Keratinocyte (primary cell): ENCODE results near the gene TMEM217. TPM values are rescaled to one million over a fixed set of nuclear protein-coding genes. Genes with fewer than 3 reads are reported as not detected.

ENCODE experiments used
- DNase-seq: peaks from one replicate; pipeline ENCODE4 v3.0.0-alpha.2; 2011; ENCODE audit warnings: low read depth, missing footprints, low spot score
- FAIRE-seq: peaks from 2 replicates; lab custom pipeline; 2011; peaks lifted over from hg19 to GRCh38; lab: Jason Lieb, UNC
- H2AFZ ChIP-seq: 2 replicates; pipeline ENCODE4 v1.6.0; 2012; ENCODE audit warnings: low read length, control low read depth, inconsistent platforms; ENCODE audit not compliant: control insufficient read depth
- H3K27ac ChIP-seq: 2 replicates; pipeline ENCODE4 v1.5.1; 2011; ENCODE audit warnings: low read length; ENCODE audit not compliant: control insufficient read depth, insufficient read depth
- H3K27me3 ChIP-seq: 3 replicates; pipeline ENCODE4 v1.6.0; 2011; ENCODE audit warnings: low read length; ENCODE audit not compliant: control insufficient read depth, insufficient read depth; ENCODE audit errors: extremely low read depth
- H3K36me3 ChIP-seq, 2 experiments: 2 replicates in 1 of 2; 3 replicates in 1 of 2; pipeline ENCODE4 v1.5.1; 2011; ENCODE audit warnings: low read length in 2 of 2, mild to moderate bottlenecking in 1 of 2; ENCODE audit not compliant: control insufficient read depth in 2 of 2, insufficient read depth in 2 of 2; ENCODE audit errors: extremely low read depth in 1 of 2
- H3K4me1 ChIP-seq: 3 replicates; pipeline ENCODE4 v1.5.1; 2011; ENCODE audit warnings: low read length; ENCODE audit not compliant: control insufficient read depth, insufficient read depth; ENCODE audit errors: extremely low read depth
- H3K4me2 ChIP-seq: 3 replicates; pipeline ENCODE4 v1.6.0; 2011; ENCODE audit warnings: low read depth, low read length; ENCODE audit not compliant: control insufficient read depth, insufficient read depth; ENCODE audit errors: extremely low read depth
- H3K4me3 ChIP-seq, 3 experiments: fragments of 200-600 bp in 1 of 3; sonication (generic) in 1 of 3; 2 replicates in 2 of 3; 3 replicates in 1 of 3; pipeline ENCODE4 v1.5.1; 2011 to 2016; ENCODE audit warnings: low read length in 3 of 3, mild to moderate bottlenecking in 3 of 3, control low read depth in 2 of 3, inconsistent platforms in 1 of 3, low read depth in 1 of 3, mixed read lengths in 1 of 3, mixed run types in 1 of 3, moderate library complexity in 1 of 3; ENCODE audit not compliant: control insufficient read depth in 2 of 3, insufficient read depth in 2 of 3; ENCODE audit errors: extremely low read depth in 1 of 3
- H3K79me2 ChIP-seq: 2 replicates; pipeline ENCODE4 v1.6.0; 2012; ENCODE audit warnings: low read length; ENCODE audit not compliant: control insufficient read depth, insufficient read depth
- H3K9ac ChIP-seq: 3 replicates; pipeline ENCODE4 v1.6.0; 2011; ENCODE audit warnings: low read length; ENCODE audit not compliant: control insufficient read depth, insufficient read depth; ENCODE audit errors: extremely low read depth
- H3K9me1 ChIP-seq: 3 replicates; pipeline ENCODE4 v1.6.0; 2011; ENCODE audit warnings: low read length; ENCODE audit not compliant: control insufficient read depth, insufficient read depth; ENCODE audit errors: extremely low read depth
- H3K9me3 ChIP-seq: 2 replicates; pipeline ENCODE4 v1.5.1; 2012; ENCODE audit warnings: low read depth, low read length; ENCODE audit not compliant: control insufficient read depth
- H4K20me1 ChIP-seq: 3 replicates; pipeline ENCODE4 v1.6.0; 2011; ENCODE audit warnings: low read length; ENCODE audit not compliant: control insufficient read depth, insufficient read depth; ENCODE audit errors: extremely low read depth
- EZH2 ChIP-seq: IDR thresholded peaks from one replicate; pipeline ENCODE4 v1.6.1; 2012; ENCODE audit warnings: inconsistent platforms, mild to moderate bottlenecking, low read length, moderate library complexity
- dilution Hi-C: fragments of 300-500 bp; cut with MboI; formaldehyde crosslinking; loops from one replicate; pipeline ENCODE4 v1.7.0; 2020; ENCODE audit warnings: low sequenced_read_pairs; ENCODE audit not compliant: extremely low pct_ligation_motif_present
- polyA plus RNA-seq, 5 experiments: library from polyadenylated mRNA; depleted of rRNA in 3 of 5; stranded (reverse) in 3 of 5; stranded (forward) in 1 of 5; unstranded in 1 of 5; fragments of >200 nt; gene quantifications; 1 replicate in 1 of 5; 2 replicates in 3 of 5; 3 replicates in 1 of 5; pipeline versions ENCODE4 v1.2.1 to v1.2.3, GENCODE V29; 2011 to 2012; ENCODE audit warnings: missing spikeins in 2 of 5, low read depth in 1 of 5, low replicate concordance in 1 of 5
- TF ChIP-seq, protein P1 (sequence below), 3 experiments: IDR thresholded peaks in 1 of 3; conservative IDR thresholded peaks in 1 of 3; optimal IDR thresholded peaks in 1 of 3; 2 replicates in 2 of 3; 3 replicates in 1 of 3; pipeline versions ENCODE3 to v1.5.1; 2011; ENCODE audit warnings: low read length in 3 of 3, mild to moderate bottlenecking in 3 of 3, moderate library complexity in 2 of 3, control low read depth in 1 of 3, inconsistent platforms in 1 of 3; ENCODE audit not compliant: insufficient read depth in 2 of 3; ENCODE audit errors: extremely low read depth in 1 of 3

The TMEM217 gene
- polyA plus RNA-seq, 1 donor (not counting 4 experiments of a cell fraction or from before 2014, with no cell fraction given), result 0.80 TPM

DNA sequence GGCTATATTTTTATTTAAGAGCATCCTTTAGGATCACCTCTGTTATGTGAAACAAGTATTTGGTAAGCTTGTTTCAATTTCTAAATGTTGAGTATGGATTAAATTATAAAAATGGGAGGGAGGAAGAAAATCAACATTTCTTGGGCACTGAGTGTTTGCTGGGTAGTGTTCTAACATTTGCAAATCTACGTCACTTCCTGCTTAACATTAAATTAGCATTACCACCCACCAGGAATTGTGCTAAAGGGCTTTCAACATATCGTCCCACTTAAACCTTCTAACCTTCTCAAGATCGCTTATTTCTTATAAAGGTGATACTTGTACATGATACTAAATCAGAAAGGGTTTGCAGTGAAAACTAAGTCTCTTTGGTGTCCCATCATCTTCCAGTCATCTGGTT lies 7.9 kb upstream of the TMEM217 start:
- H3K9me3 ChIP-seq, result no peaks in the 10 kb centered on the region
- H3K27me3 ChIP-seq, result no peaks in the 10 kb centered on the region
- H3K27ac ChIP-seq, result no peak overlapping the region
- H3K4me2 ChIP-seq, result no peak overlapping the region
- dilution Hi-C loops, result no loop called here
- H3K9ac ChIP-seq, result no peak overlapping the region
- TF ChIP-seq, protein P1, sequence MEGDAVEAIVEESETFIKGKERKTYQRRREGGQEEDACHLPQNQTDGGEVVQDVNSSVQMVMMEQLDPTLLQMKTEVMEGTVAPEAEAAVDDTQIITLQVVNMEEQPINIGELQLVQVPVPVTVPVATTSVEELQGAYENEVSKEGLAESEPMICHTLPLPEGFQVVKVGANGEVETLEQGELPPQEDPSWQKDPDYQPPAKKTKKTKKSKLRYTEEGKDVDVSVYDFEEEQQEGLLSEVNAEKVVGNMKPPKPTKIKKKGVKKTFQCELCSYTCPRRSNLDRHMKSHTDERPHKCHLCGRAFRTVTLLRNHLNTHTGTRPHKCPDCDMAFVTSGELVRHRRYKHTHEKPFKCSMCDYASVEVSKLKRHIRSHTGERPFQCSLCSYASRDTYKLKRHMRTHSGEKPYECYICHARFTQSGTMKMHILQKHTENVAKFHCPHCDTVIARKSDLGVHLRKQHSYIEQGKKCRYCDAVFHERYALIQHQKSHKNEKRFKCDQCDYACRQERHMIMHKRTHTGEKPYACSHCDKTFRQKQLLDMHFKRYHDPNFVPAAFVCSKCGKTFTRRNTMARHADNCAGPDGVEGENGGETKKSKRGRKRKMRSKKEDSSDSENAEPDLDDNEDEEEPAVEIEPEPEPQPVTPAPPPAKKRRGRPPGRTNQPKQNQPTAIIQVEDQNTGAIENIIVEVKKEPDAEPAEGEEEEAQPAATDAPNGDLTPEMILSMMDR (optimal IDR thresholded peaks at IDR 0.05 in 1 of 3, IDR thresholded peaks at IDR 0.05 in 1 of 3, conservative IDR thresholded peaks at IDR 0.05 in 1 of 3; ENCODE audit: extremely low read depth in 1 of 3, insufficient read depth in 2 of 3, low read length in 3 of 3), result no peak
- no peak for TF ChIP-seq EZH2
- peaks cover 42% of the 10 kb centered on the region for H3K79me2 ChIP-seq
- H3K9me1 ChIP-seq, result peaks cover 3% of the 10 kb centered on the region
- H3K4me1 ChIP-seq, result peaks cover 6% of the 10 kb centered on the region
- DNase-seq (no peak), FAIRE-seq (no peak)
- no peaks in the 10 kb centered on the region for H4K20me1 ChIP-seq
- no peak overlapping the region for H2AFZ ChIP-seq
- H3K36me3 ChIP-seq, result peaks cover 8 to 11% of the 10 kb centered on the region in 2 experiments
- no peak overlapping the region for H3K4me3 ChIP-seq

DNA sequence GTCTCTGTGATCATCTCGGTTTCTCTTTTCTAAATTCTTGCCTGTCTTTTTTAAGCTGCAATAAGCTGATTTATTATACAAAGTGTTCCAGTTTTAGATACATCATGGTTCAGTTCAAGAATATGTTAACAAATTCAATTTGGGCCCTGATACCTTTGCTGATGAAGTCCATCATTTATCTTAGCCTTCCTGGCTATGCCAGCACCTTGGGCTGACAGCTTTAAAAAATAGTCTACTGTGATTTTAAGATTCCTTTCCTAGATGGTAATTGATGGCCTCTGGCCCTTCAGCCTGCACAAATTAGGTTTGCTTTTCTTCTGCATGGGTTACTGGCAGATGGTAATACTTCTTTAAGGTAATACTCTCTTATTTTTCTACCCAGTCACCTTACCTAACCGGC lies 7.1 kb upstream of the TMEM217 start:
- dilution Hi-C loops, result no loop called here
- Histone ChIP-seq H3K79me2 (peaks cover 48% of the 10 kb centered on the region), H3K9me3 (no peaks in the 10 kb centered on the region), H3K27ac (no peak overlapping the region), H3K9me1 (peaks cover 3% of the 10 kb centered on the region), H3K36me3 (peaks cover 4 to 9% of the 10 kb centered on the region in 2 experiments), H3K27me3 (no peaks in the 10 kb centered on the region), H4K20me1 (no peaks in the 10 kb centered on the region), H3K4me1 (peaks cover 6% of the 10 kb centered on the region), H2AFZ (no peak overlapping the region), H3K4me2 (no peak overlapping the region), H3K9ac (no peak overlapping the region), H3K4me3 (no peak overlapping the region)
- FAIRE-seq (no peak), DNase-seq (no peak)
- TF ChIP-seq EZH2, result no peak
- TF ChIP-seq, protein P1 (optimal IDR thresholded peaks at IDR 0.05 in 1 of 3, IDR thresholded peaks at IDR 0.05 in 1 of 3, conservative IDR thresholded peaks at IDR 0.05 in 1 of 3; ENCODE audit: extremely low read depth in 1 of 3, insufficient read depth in 2 of 3, low read length in 3 of 3), result no peak
